HEK293 (cell line): ENCODE data around the gene KCNMB2.

Source experiments
- CTCF ChIP-seq: fragments of 450-650 bp; formaldehyde crosslinking; IDR thresholded peaks from 2 replicates; pipeline ENCODE4 v1.5.1; 2016; ENCODE audit warnings: missing biosample characterization, missing genetic modification characterization
- GLIS2 ChIP-seq: fragments of 450-650 bp; formaldehyde crosslinking; IDR thresholded peaks from 2 replicates; pipeline ENCODE4 v1.5.1; 2016; ENCODE audit warnings: missing biosample characterization, missing genetic modification characterization
- KLF7 ChIP-seq: fragments of 450-650 bp; formaldehyde crosslinking; IDR thresholded peaks from 2 replicates; pipeline ENCODE4 v1.5.1; 2016; ENCODE audit warnings: missing biosample characterization, missing genetic modification characterization, borderline replicate concordance
- ZBTB26 ChIP-seq: fragments of 450-650 bp; formaldehyde crosslinking; optimal IDR thresholded peaks from 2 replicates; pipeline ENCODE3; 2016; ENCODE audit warnings: missing biosample characterization, mild to moderate bottlenecking, missing genetic modification characterization
- ZNF16 ChIP-seq: fragments of 450-650 bp; formaldehyde crosslinking; IDR thresholded peaks from 2 replicates; pipeline ENCODE4 v1.5.1; 2016; ENCODE audit warnings: low read depth, missing biosample characterization, missing genetic modification characterization
- ZNF221 ChIP-seq: fragments of 450-650 bp; formaldehyde crosslinking; IDR thresholded peaks from 2 replicates; pipeline ENCODE4 v1.5.1; 2017; ENCODE audit warnings: missing biosample characterization, missing genetic modification characterization, borderline replicate concordance
- ZNF26 ChIP-seq: fragments of 450-650 bp; formaldehyde crosslinking; IDR thresholded peaks from 2 replicates; pipeline ENCODE4 v1.5.1; 2016; ENCODE audit warnings: missing biosample characterization, missing genetic modification characterization
- ZNF350 ChIP-seq: fragments of 450-650 bp; formaldehyde crosslinking; IDR thresholded peaks from 2 replicates; pipeline ENCODE4 v1.5.0; 2017; ENCODE audit warnings: missing biosample characterization, mild to moderate bottlenecking, missing genetic modification characterization
- ZNF513 ChIP-seq: fragments of 450-650 bp; IDR thresholded peaks from 2 replicates; pipeline ENCODE4 v1.5.1; 2018; ENCODE audit warnings: missing biosample characterization, missing genetic modification characterization
- ZNF521 ChIP-seq: fragments of 450-650 bp; formaldehyde crosslinking; IDR thresholded peaks from 2 replicates; pipeline ENCODE4 v1.5.1; 2017; ENCODE audit warnings: missing biosample characterization, mild to moderate bottlenecking, missing genetic modification characterization

GRCh38 chr3:178711753-178712152, 175.5 kb downstream of the KCNMB2 start:
- TF ChIP-seq ZNF521 (no peak), ZNF26 (tag by site-specific recombination) (no peak), CTCF (tag by site-specific recombination) (no peak), KLF7 (tag by site-specific recombination) (no peak), ZNF350 (tag by site-specific recombination) (no peak), GLIS2 (tag by site-specific recombination) (no peak), ZBTB26 (tag by site-specific recombination) (no peak), ZNF16 (no peak), ZNF221 (no peak), ZNF513 (tag by site-specific recombination) (no peak)
